ENCODE measurements around the gene HDAC4.

DNA sequence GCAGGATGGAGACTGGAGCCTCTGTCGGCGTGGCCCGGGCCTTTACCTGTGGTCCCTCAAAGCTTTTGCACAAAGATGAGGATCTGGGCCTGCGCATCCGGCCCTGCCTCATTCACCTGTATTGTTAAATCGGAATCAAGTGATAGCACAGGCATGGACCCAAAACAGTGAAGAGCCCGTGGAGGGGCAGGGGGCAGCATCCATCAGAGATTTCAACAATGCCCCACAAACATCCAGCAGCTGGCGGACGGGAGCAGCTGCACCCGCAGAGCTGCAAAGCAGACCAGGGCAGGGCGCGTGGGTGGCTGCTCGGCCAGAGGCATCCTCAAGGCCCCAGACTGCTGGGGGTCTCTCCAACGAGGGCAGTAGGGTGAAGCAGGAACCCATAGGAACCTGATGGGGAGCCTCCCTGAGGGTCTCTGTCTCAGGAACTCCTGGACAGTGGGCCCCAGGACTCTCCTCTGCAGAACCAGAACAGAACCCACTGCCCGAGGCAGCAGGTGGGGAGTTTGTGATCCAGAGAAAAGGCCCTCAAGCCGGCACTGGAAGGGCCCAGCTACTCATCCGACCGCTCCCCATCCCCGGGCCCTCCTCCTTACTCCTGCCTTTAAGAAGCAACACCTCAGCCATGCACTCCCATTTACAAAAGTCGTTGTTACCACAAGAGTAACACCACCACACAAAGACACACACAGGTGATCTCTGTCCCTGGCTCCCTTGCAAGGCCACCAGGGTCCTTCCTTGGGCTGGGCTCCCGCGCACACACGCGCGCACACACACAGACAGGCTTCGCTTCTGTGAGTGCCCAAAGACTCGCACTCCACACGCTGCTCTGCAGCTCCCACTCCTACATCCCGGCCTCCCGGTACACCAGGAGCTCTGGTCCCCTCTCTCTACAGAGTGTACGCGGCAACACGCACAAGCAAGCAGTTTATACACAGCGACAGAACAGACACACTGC lies 28.8 kb downstream of the HDAC4 start:
- TF ChIP-seq, protein P1, sequence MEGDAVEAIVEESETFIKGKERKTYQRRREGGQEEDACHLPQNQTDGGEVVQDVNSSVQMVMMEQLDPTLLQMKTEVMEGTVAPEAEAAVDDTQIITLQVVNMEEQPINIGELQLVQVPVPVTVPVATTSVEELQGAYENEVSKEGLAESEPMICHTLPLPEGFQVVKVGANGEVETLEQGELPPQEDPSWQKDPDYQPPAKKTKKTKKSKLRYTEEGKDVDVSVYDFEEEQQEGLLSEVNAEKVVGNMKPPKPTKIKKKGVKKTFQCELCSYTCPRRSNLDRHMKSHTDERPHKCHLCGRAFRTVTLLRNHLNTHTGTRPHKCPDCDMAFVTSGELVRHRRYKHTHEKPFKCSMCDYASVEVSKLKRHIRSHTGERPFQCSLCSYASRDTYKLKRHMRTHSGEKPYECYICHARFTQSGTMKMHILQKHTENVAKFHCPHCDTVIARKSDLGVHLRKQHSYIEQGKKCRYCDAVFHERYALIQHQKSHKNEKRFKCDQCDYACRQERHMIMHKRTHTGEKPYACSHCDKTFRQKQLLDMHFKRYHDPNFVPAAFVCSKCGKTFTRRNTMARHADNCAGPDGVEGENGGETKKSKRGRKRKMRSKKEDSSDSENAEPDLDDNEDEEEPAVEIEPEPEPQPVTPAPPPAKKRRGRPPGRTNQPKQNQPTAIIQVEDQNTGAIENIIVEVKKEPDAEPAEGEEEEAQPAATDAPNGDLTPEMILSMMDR (IDR thresholded peaks at IDR 0.05), result no peak
- TF ChIP-seq POLR2A (IDR thresholded peaks at IDR 0.05), result no peak
